GM21737 (cell line): ENCODE measurements around the gene APP.
"Not testable (repeated sequence)": the region's sequence is repeated elsewhere in the genome, so short reads cannot be mapped to it uniquely, and the experiment has no call there.

Source experiments
- ATAC-seq: cut with Tn5 transposase; IDR thresholded peaks from one replicate; pipeline ENCODE4 v1.9.1; 2021; ENCODE audit warnings: mild to moderate bottlenecking, moderate library complexity; ENCODE audit not compliant: unreplicated experiment

APP gene

GRCh38 chr21:26105819-26106218 is 64.8 kb downstream of the APP start:
- ATAC-seq, result no peak

DNA sequence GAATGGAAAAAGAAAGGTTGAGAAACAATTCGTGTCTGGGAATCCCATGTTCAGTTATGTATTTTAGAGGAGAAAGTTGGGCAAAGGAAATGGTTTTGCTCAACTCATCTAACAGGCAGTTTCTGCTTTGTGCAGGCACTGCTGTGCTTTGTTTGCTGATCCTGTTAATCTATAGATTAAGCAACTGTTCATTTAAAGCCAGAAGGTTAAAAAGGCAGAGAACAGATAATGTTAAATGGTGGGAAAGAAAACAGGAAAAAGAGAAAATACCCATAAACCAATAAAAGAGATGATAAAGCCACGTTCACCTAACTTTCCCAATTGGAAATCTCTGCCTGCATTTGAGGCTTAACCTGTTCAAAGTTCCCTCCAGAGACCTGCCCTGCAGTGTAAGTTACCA is 70.0 kb downstream of the APP start:
- no peak for ATAC-seq

- ATAC-seq, result no peak
Measured at GRCh38 chr21:26099610-26100219, 70.9 kb downstream of the APP start.

GRCh38 chr21:26098772-26099397 is 71.7 kb downstream of the APP start:
- no peak for ATAC-seq

DNA sequence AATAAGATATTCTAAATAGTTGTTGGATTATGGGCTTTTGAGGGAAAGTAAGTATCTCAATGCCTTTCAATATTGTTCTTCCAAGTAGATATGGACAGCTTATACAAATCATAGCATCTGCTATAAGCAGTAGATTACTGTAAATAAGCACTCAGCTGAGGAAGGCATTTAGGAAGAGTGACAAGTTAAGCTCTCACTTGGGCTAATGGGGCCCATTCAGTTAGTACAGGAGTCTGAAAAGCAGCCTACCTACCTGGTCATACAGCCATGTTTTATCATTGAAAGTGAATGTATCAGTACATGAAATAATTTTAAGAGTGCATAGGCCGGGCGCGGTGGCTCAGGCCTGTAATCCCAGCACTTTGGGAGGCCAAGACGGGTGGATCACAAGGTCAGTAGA is 73.1 kb downstream of the APP start:
- ATAC-seq, result no peak

DNA sequence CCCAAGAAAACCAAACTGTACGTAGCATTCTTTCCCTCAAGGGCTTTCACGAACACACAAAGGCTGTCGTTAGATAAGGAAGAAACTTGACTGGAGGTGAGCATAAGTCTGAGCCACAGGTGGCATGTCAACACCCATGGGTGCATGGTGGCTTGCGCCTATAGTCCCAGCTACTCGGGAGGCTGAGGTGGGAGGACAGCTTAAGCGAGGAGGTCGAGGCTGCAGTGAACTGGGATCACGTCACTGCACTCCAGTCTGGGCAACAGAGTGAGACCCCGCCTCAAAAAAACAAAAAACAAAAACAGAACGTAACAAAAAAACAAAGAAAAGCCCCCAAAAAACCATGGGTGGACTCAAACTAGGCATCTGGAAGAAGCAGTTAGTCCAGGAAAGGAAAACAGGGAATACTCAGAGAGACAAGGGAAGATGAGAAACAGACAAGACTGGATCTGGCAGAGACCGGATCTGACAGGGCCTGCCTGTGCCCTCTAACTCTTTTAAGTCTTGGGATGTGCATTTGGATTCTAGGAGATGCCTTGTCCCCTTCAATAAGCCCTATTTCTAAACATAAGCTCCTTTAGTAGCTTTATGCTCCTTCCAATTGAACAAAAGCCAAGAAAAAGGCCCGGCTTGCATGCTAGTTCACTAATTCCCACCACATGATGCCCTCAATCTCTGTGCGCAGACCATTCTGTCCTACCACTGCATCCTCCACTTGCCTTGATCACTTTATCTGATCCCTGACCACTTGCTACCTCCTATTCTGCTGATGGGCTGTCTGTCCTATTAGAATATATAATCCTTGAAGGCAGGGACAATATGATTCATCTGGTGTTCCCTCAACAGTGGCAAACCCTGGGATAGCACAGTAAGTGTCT is 73.8 kb downstream of the APP start:
- no peak for ATAC-seq

- ATAC-seq, result no peak
Measured at GRCh38 chr21:26095131-26095530, 75.4 kb downstream of the APP start.

- ATAC-seq, result no peak
Measured at GRCh38 chr21:26093122-26093521, 77.4 kb downstream of the APP start.

GRCh38 chr21:26091480-26092018 is 79.0 kb downstream of the APP start:
- no peak for ATAC-seq

DNA sequence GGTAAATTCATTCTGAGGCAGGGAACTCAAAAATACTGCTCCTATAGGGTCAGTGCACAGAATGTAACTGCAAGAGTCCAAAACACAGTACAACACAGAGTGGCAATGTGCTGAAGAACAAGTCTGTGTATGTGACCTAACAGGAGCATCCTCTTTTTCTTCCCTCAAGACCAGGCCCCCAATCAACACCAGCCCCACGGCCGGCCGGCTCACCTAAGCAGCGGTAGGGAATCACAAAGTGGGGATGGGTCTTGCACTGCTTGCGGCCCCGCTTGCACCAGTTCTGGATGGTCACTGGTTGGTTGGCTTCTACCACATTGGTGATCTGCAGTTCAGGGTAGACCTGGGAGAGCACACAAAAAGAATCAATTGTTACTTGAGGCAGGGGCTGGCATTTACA is 80.8 kb downstream of the APP start:
- no peak for ATAC-seq

DNA sequence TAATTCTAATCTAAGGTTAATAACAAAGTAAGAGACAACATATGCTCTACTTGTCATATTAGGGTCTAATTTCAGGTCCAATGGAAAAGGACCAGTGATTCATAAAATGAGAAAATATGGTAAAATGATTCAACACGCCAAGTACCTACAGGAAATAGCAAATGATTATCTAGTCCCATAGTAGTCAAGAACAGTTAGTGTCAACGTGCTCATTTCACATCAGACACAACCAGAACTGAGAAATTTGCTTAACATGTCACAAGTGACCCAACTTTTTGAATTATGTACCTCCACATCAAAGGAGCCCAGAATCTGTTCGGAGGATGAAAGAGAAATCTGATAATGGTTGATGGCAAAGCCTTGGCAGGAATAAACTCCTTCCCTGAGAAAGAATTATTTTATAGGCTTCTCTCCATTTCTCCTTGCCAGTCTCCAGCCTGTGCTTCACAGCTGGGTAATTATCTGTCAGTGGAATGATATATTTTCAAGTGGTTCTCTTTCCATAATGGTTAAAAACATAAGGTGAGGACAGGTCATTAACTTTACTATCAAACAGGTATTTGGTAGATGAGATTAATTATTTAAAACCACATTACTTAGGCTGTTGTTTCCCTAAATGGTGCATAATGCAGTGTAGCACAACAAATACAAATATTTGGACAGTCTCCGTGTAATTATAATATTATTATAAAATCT is 83.2 kb downstream of the APP start:
- ATAC-seq, result no peak

DNA sequence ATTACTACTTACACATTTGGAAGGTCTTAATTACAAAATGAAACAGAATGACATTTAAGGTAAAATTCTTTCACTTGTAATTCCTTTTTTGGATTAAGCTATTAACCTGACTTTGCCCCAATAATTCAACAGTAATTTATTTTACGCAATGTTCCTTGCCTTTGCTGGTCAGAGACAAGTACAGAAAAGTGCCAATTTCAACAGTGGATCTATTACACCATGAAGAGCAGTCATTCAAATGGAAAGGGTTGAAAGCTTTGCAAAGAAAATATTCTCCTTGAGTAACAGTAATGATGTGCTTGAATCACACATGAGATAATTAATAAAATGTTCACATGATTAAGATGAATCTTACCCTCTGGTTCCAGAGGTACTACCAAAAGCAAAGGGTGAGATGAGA is 84.7 kb downstream of the APP start:
- ATAC-seq, result no peak

DNA sequence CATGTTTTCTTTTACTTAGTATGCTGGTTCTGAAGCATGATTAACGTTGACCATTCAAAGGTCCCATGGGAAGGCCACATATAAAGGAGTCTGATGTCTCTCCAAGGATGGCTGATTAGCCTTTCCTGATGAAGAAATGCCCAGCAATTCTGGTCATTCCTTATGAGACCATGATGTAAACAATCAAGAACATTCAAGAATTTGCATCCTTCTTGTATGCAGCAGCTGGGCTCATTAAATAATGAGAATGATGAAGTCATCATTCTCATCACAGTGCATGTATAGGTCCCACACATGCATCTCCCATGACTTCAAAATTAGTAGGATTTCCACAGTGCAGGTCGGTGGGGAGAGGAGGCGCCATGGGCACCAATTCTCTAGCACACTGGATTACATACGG is 85.4 kb downstream of the APP start:
- no peak for ATAC-seq

DNA sequence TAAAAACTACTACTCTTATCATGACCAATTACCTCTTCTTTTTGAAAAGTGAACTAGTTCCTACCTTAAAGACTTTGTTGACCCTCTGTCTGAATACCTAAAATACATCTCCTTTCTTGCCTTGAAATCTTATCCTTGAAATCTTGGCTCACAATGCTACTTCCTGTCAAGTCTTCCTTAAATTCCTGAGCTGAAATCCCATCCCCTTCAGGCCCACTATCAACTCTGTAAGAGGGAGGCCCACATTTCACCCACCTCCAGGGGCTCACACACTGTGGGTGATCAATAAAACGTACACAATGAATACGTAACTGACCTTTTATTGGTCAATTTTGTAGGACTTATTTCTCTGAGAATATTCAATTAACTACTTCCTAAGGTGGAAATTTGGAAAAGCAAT is 88.0 kb downstream of the APP start:
- ATAC-seq, result no peak

- not testable (repeated sequence) for ATAC-seq
Measured at GRCh38 chr21:26081175-26081760, 89.3 kb downstream of the APP start.

DNA sequence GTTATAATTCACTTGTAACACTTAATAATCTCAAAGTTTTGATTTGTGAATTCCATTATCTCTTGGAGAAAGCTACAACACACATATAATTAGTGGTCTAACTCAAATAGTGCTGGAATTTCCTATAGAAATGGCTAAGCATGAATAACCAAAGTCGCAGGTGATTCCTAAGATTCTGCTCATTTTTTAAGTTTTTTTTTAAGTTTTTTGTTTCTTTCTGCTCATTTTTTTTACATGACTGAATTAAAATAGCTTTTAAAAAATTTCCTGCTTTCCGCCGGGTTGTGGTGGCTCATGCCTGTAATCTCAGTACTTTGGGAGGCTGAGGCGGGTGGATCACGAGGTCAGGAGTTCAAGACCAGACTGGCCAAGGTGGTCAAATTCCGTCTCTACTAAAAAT is 90.4 kb downstream of the APP start:
- no peak for ATAC-seq

- no peak for ATAC-seq
Measured at GRCh38 chr21:26079366-26079765, 91.2 kb downstream of the APP start.

DNA sequence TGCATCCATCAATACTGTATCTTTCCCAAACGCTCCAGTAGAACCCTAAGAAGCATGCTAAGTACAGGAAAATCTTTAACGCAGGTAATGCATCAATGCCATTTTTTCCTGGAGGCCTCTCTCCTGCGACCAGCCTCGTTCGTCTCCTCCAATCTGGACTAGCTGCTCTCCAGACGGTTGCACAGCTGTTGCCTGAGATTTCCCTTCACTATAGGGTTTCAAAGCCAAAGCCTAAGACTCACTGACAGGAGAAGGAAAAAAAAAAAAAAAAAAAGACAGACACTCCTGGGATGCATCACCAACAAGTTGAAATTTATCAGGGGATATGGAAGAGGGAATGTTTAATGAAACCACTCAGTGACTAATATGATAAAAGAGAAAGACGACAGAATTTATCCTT is 93.0 kb downstream of the APP start:
- no peak for ATAC-seq

GRCh38 chr21:26072666-26073615 is 97.6 kb downstream of the APP start:
- ATAC-seq, result no peak
